Keratinocyte (primary cell): ENCODE data around the gene EXOC4. TPM values are rescaled to one million over a fixed set of nuclear protein-coding genes. Genes with fewer than 3 reads are reported as not detected.

ENCODE experiments used
- DNase-seq: peaks from one replicate; pipeline ENCODE4 v3.0.0-alpha.2; 2011; ENCODE audit warnings: low read depth, missing footprints, low spot score
- FAIRE-seq: peaks from 2 replicates; lab custom pipeline; 2011; peaks lifted over from hg19 to GRCh38; lab: Jason Lieb, UNC
- H2AFZ ChIP-seq: 2 replicates; pipeline ENCODE4 v1.6.0; 2012; ENCODE audit warnings: low read length, control low read depth, inconsistent platforms; ENCODE audit not compliant: control insufficient read depth
- H3K27ac ChIP-seq: 2 replicates; pipeline ENCODE4 v1.5.1; 2011; ENCODE audit warnings: low read length; ENCODE audit not compliant: control insufficient read depth, insufficient read depth
- H3K27me3 ChIP-seq: 3 replicates; pipeline ENCODE4 v1.6.0; 2011; ENCODE audit warnings: low read length; ENCODE audit not compliant: control insufficient read depth, insufficient read depth; ENCODE audit errors: extremely low read depth
- H3K36me3 ChIP-seq, 2 experiments: 2 replicates in 1 of 2; 3 replicates in 1 of 2; pipeline ENCODE4 v1.5.1; 2011; ENCODE audit warnings: low read length in 2 of 2, mild to moderate bottlenecking in 1 of 2; ENCODE audit not compliant: control insufficient read depth in 2 of 2, insufficient read depth in 2 of 2; ENCODE audit errors: extremely low read depth in 1 of 2
- H3K4me1 ChIP-seq: 3 replicates; pipeline ENCODE4 v1.5.1; 2011; ENCODE audit warnings: low read length; ENCODE audit not compliant: control insufficient read depth, insufficient read depth; ENCODE audit errors: extremely low read depth
- H3K4me2 ChIP-seq: 3 replicates; pipeline ENCODE4 v1.6.0; 2011; ENCODE audit warnings: low read depth, low read length; ENCODE audit not compliant: control insufficient read depth, insufficient read depth; ENCODE audit errors: extremely low read depth
- H3K4me3 ChIP-seq, 3 experiments: fragments of 200-600 bp in 1 of 3; sonication (generic) in 1 of 3; 2 replicates in 2 of 3; 3 replicates in 1 of 3; pipeline ENCODE4 v1.5.1; 2011 to 2016; ENCODE audit warnings: low read length in 3 of 3, mild to moderate bottlenecking in 3 of 3, control low read depth in 2 of 3, inconsistent platforms in 1 of 3, low read depth in 1 of 3, mixed read lengths in 1 of 3, mixed run types in 1 of 3, moderate library complexity in 1 of 3; ENCODE audit not compliant: control insufficient read depth in 2 of 3, insufficient read depth in 2 of 3; ENCODE audit errors: extremely low read depth in 1 of 3
- H3K79me2 ChIP-seq: 2 replicates; pipeline ENCODE4 v1.6.0; 2012; ENCODE audit warnings: low read length; ENCODE audit not compliant: control insufficient read depth, insufficient read depth
- H3K9ac ChIP-seq: 3 replicates; pipeline ENCODE4 v1.6.0; 2011; ENCODE audit warnings: low read length; ENCODE audit not compliant: control insufficient read depth, insufficient read depth; ENCODE audit errors: extremely low read depth
- H3K9me1 ChIP-seq: 3 replicates; pipeline ENCODE4 v1.6.0; 2011; ENCODE audit warnings: low read length; ENCODE audit not compliant: control insufficient read depth, insufficient read depth; ENCODE audit errors: extremely low read depth
- H3K9me3 ChIP-seq: 2 replicates; pipeline ENCODE4 v1.5.1; 2012; ENCODE audit warnings: low read depth, low read length; ENCODE audit not compliant: control insufficient read depth
- H4K20me1 ChIP-seq: 3 replicates; pipeline ENCODE4 v1.6.0; 2011; ENCODE audit warnings: low read length; ENCODE audit not compliant: control insufficient read depth, insufficient read depth; ENCODE audit errors: extremely low read depth
- EZH2 ChIP-seq: IDR thresholded peaks from one replicate; pipeline ENCODE4 v1.6.1; 2012; ENCODE audit warnings: inconsistent platforms, mild to moderate bottlenecking, low read length, moderate library complexity
- dilution Hi-C: fragments of 300-500 bp; cut with MboI; formaldehyde crosslinking; loops from one replicate; pipeline ENCODE4 v1.7.0; 2020; ENCODE audit warnings: low sequenced_read_pairs; ENCODE audit not compliant: extremely low pct_ligation_motif_present
- polyA plus RNA-seq, 5 experiments: library from polyadenylated mRNA; depleted of rRNA in 3 of 5; stranded (reverse) in 3 of 5; stranded (forward) in 1 of 5; unstranded in 1 of 5; fragments of >200 nt; gene quantifications; 1 replicate in 1 of 5; 2 replicates in 3 of 5; 3 replicates in 1 of 5; pipeline versions ENCODE4 v1.2.1 to v1.2.3, GENCODE V29; 2011 to 2012; ENCODE audit warnings: missing spikeins in 2 of 5, low read depth in 1 of 5, low replicate concordance in 1 of 5
- TF ChIP-seq, protein P1 (sequence below), 3 experiments: IDR thresholded peaks in 1 of 3; conservative IDR thresholded peaks in 1 of 3; optimal IDR thresholded peaks in 1 of 3; 2 replicates in 2 of 3; 3 replicates in 1 of 3; pipeline versions ENCODE3 to v1.5.1; 2011; ENCODE audit warnings: low read length in 3 of 3, mild to moderate bottlenecking in 3 of 3, moderate library complexity in 2 of 3, control low read depth in 1 of 3, inconsistent platforms in 1 of 3; ENCODE audit not compliant: insufficient read depth in 2 of 3; ENCODE audit errors: extremely low read depth in 1 of 3

Gene EXOC4
- polyA plus RNA-seq, 1 donor (not counting 4 experiments of a cell fraction or from before 2014, with no cell fraction given): 52.6 TPM

DNA sequence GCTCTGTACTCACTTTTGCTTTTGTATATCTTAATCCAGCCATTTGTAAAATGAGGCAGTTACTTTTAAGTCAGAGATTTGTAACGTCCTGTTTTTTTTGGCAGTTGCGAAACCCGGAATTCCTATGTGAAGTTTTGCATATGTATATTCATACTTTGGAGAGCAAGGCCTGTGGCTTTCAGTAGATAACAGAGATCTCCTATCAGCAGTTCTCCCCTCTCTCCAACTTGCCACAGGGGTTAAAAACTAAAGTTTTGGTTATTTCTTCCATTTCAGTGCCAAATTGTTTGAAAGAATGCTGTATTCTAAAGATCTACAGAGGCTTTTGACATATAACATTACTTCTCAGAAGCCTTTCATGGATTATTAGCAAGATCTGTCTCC is 102.4 kb downstream of the EXOC4 start:
- no peak overlapping the region for H2AFZ ChIP-seq
- peaks cover 8% of the 10 kb centered on the region for H3K4me1 ChIP-seq
- no peak overlapping the region for H3K4me3 ChIP-seq
- H3K9me1 ChIP-seq: no peaks in the 10 kb centered on the region
- dilution Hi-C loops: no loop called here
- peak overlapping the region; percentile 23 for H3K27ac ChIP-seq
- no peak for DNase-seq
- peaks cover 4% of the 10 kb centered on the region for H3K79me2 ChIP-seq
- H3K27me3 ChIP-seq: no peaks in the 10 kb centered on the region
- no peak for TF ChIP-seq EZH2
- TF ChIP-seq, protein P1, sequence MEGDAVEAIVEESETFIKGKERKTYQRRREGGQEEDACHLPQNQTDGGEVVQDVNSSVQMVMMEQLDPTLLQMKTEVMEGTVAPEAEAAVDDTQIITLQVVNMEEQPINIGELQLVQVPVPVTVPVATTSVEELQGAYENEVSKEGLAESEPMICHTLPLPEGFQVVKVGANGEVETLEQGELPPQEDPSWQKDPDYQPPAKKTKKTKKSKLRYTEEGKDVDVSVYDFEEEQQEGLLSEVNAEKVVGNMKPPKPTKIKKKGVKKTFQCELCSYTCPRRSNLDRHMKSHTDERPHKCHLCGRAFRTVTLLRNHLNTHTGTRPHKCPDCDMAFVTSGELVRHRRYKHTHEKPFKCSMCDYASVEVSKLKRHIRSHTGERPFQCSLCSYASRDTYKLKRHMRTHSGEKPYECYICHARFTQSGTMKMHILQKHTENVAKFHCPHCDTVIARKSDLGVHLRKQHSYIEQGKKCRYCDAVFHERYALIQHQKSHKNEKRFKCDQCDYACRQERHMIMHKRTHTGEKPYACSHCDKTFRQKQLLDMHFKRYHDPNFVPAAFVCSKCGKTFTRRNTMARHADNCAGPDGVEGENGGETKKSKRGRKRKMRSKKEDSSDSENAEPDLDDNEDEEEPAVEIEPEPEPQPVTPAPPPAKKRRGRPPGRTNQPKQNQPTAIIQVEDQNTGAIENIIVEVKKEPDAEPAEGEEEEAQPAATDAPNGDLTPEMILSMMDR (optimal IDR thresholded peaks at IDR 0.05 in 1 of 3, IDR thresholded peaks at IDR 0.05 in 1 of 3, conservative IDR thresholded peaks at IDR 0.05 in 1 of 3; ENCODE audit: extremely low read depth in 1 of 3, insufficient read depth in 2 of 3, low read length in 3 of 3): no peak
- no peak overlapping the region for H3K9ac ChIP-seq
- FAIRE-seq: peak; percentile 78
- no peaks in the 10 kb centered on the region for H3K9me3 ChIP-seq
- no peaks in the 10 kb centered on the region for H4K20me1 ChIP-seq
- no peaks in the 10 kb centered on the region for H3K36me3 ChIP-seq
- peak overlapping the region; percentile 20 for H3K4me2 ChIP-seq

DNA sequence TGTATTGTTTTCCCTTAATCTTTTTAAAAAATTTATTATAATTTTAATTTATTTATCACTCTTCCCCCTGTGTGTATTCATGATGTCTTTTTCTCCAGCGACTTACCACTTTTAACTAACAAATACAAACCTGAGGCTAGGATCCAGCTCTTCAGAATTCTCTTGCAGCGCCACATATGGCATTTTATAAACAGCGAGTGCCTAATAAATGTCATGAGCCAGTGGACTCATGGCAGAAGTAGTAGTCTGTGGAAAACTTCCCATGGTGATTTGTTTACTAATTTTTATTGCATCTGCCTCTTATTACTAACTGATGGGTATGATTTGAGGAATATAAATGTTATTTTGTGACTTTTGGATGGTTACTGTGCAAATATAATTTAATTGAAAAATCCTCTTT is 102.9 kb downstream of the EXOC4 start:
- dilution Hi-C loops: no loop called here
- peaks cover 2% of the 10 kb centered on the region for H3K79me2 ChIP-seq
- DNase-seq: no peak
- no peak overlapping the region for H3K9ac ChIP-seq
- H2AFZ ChIP-seq: no peak overlapping the region
- peaks cover 8% of the 10 kb centered on the region for H3K4me1 ChIP-seq
- H3K9me1 ChIP-seq: no peaks in the 10 kb centered on the region
- H3K4me3 ChIP-seq: no peak overlapping the region
- no peak for FAIRE-seq
- no peak overlapping the region for H3K4me2 ChIP-seq
- H3K9me3 ChIP-seq: no peaks in the 10 kb centered on the region
- TF ChIP-seq, protein P1 (optimal IDR thresholded peaks at IDR 0.05 in 1 of 3, IDR thresholded peaks at IDR 0.05 in 1 of 3, conservative IDR thresholded peaks at IDR 0.05 in 1 of 3; ENCODE audit: extremely low read depth in 1 of 3, insufficient read depth in 2 of 3, low read length in 3 of 3): no peak
- no peak for TF ChIP-seq EZH2
- no peaks in the 10 kb centered on the region for H3K27me3 ChIP-seq
- no peaks in the 10 kb centered on the region for H4K20me1 ChIP-seq
- no peaks in the 10 kb centered on the region for H3K36me3 ChIP-seq
- H3K27ac ChIP-seq: no peak overlapping the region
